ENCODE measurements around the gene USP47. TPM values are rescaled to one million over a fixed set of nuclear protein-coding genes. Genes with fewer than 3 reads are reported as not detected.

Gene USP47
- total and polyA plus RNA-seq, 2 of the 8 experiments (the other 6 are each of a cell fraction or from before 2014, with no cell fraction given): 4.2 to 21.3 TPM

DNA sequence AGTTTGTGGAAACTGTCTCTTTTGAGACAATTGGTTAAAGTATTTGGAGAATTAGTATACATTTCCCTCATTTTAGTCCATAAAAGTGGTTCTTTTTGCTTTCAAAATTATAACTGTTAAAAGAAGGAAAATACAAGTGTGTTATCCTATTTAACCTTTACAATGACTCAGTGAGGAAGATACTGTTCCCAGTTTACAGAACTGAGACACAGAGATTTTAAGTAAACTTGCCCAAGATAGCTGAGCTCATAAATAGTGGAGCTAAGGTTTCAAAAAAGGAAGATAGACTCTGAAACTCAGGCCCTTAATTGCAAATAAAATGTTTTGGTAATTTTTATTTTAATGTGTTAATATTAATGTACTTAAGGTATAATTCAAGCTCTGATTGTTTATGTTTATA, 107.7 kb downstream of the USP47 start:
- Histone ChIP-seq H4K8ac (ENCODE audit: extremely low read depth, insufficient read depth, low read length) (no peak overlapping the region), H3K9me3 (ENCODE audit: insufficient read depth in 2 of 2, low read depth in 1 of 2, low read length in 1 of 2) (no peaks in the 10 kb centered on the region), H2BK20ac (ENCODE audit: low read length) (no peak overlapping the region), H4K91ac (replicated peaks; ENCODE audit: insufficient read length, low read length) (no peak overlapping the region), H2AK5ac (ENCODE audit: low read depth, low read length) (no peak overlapping the region), H3K27ac (ENCODE audit: low read depth, low read length) (no peak overlapping the region), H2AFZ (ENCODE audit: low read length) (no peak overlapping the region), H2BK5ac (ENCODE audit: low read depth, low read length) (no peak overlapping the region), H2BK15ac (ENCODE audit: low read length) (no peak overlapping the region), H3K36me3 (ENCODE audit: control insufficient read depth in 2 of 4, insufficient read depth in 4 of 4, low read length in 3 of 4) (peaks cover 0 to 19% (median 0%) of the 10 kb centered on the region in 4 experiments; a peak in 3 of 8 replicates), H4K20me1 (replicated peaks in 1 of 2; ENCODE audit: control insufficient read depth in 1 of 2, insufficient read depth in 2 of 2, low read length in 2 of 2) (peaks cover 0 to 3% of the 10 kb centered on the region in 2 experiments), H3K4ac (replicated peaks; ENCODE audit: insufficient read length, low read depth, low read length) (no peak overlapping the region), H3K56ac (replicated peaks; ENCODE audit: insufficient read length, low read depth, low read length) (no peak overlapping the region), H3K4me3 (ENCODE audit: extremely low read depth in 1 of 4, insufficient read depth in 2 of 4, low read depth in 3 of 4, low read length in 4 of 4) (no peak overlapping the region), H3K14ac (ENCODE audit: insufficient read length) (no peak overlapping the region), H3K23ac (ENCODE audit: insufficient read length) (no peak overlapping the region), H2BK120ac (replicated peaks; ENCODE audit: low read depth, low read length) (no peak overlapping the region), H3K4me2 (ENCODE audit: insufficient read depth in 1 of 2, low read depth in 2 of 2, low read length in 2 of 2) (no peak overlapping the region), H3K27me3 (replicated peaks in 1 of 4; ENCODE audit: control insufficient read depth in 3 of 4, extremely low read depth in 1 of 4, insufficient read depth in 3 of 4, low read length in 3 of 4) (no peaks in the 10 kb centered on the region), H2BK12ac (ENCODE audit: low read depth, low read length) (no peak overlapping the region), H3K18ac (ENCODE audit: extremely low read depth, low read length) (no peak overlapping the region), H3K4me1 (replicated peaks in 1 of 4; ENCODE audit: control insufficient read depth in 3 of 4, insufficient read depth in 4 of 4, low read length in 3 of 4) (no peaks in the 10 kb centered on the region), H4K5ac (ENCODE audit: insufficient read length, low read depth, low read length) (no peak overlapping the region), H3K79me1 (ENCODE audit: low read depth, low read length) (no peaks in the 10 kb centered on the region), H3K9ac (replicated peaks in 1 of 4; ENCODE audit: extremely low read depth in 1 of 4, low read depth in 3 of 4, low read length in 3 of 4) (no peak overlapping the region), H3K79me2 (ENCODE audit: control insufficient read depth in 1 of 2, insufficient read depth in 2 of 2, low read length in 2 of 2) (no peaks in the 10 kb centered on the region), H3K23me2 (ENCODE audit: low read depth, low read length) (no peaks in the 10 kb centered on the region)
- DNase-seq (ENCODE audit: low read depth in 1 of 2, low spot score in 2 of 2) (no peak), FAIRE-seq (no peak)
- ChIA-PET POLR2A (ENCODE audit: partially characterized antibody) (no interaction called here), CTCF (ENCODE audit: partially characterized antibody) (interaction anchor here (0.9 to 1.0 kb wide), 2 partner anchors 17 to 93 kb away, joined by 3 read pairs; no protein-coding TSS in a partner anchor)
- TF ChIP-seq NRF1 (IDR thresholded peaks at IDR 0.05; ENCODE audit: low read depth, low read length) (no peak), RAD21 (IDR thresholded peaks at IDR 0.05 in 1 of 2, conservative IDR thresholded peaks at IDR 0.05 in 1 of 2; ENCODE audit: low read depth in 2 of 2, low read length in 2 of 2) (no peak), MAFK (IDR thresholded peaks at IDR 0.05; ENCODE audit: low read depth, low read length) (no peak), SP2 (IDR thresholded peaks at IDR 0.05; ENCODE audit: low read length) (no peak), CREB1 (IDR thresholded peaks at IDR 0.05) (no peak), SP1 (IDR thresholded peaks at IDR 0.05; ENCODE audit: low read depth, low read length) (no peak), KDM4A (IDR thresholded peaks at IDR 0.05; ENCODE audit: low read depth, low read length, severe bottlenecking) (no peak), JUN (IDR thresholded peaks at IDR 0.05; ENCODE audit: low read depth, low read length) (no peak), CTBP2 (IDR thresholded peaks at IDR 0.05; ENCODE audit: borderline replicate concordance, insufficient read depth, insufficient read length, low read length) (no peak), SRF (IDR thresholded peaks at IDR 0.05; ENCODE audit: low read depth, low read length) (no peak), EZH2 (IDR thresholded peaks at IDR 0.05; ENCODE audit: low read depth, low read length, severe bottlenecking) (no peak), CBX8 (IDR thresholded peaks at IDR 0.05; ENCODE audit: borderline replicate concordance, low read depth, low read length) (no peak), PHF8 (conservative IDR thresholded peaks at IDR 0.05; ENCODE audit: low read depth, low read length) (no peak), EGR1 (IDR thresholded peaks at IDR 0.05; ENCODE audit: borderline replicate concordance, low read depth, low read length) (no peak)
- TF ChIP-seq, protein P1, sequence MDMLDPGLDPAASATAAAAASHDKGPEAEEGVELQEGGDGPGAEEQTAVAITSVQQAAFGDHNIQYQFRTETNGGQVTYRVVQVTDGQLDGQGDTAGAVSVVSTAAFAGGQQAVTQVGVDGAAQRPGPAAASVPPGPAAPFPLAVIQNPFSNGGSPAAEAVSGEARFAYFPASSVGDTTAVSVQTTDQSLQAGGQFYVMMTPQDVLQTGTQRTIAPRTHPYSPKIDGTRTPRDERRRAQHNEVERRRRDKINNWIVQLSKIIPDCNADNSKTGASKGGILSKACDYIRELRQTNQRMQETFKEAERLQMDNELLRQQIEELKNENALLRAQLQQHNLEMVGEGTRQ (IDR thresholded peaks at IDR 0.05; ENCODE audit: low read length): no peak
